AG04450 (cell line): ENCODE data around the gene TRIM59. TPM values are rescaled to one million over a fixed set of nuclear protein-coding genes. Genes with fewer than 3 reads are reported as not detected.

Experiments used
- polyA plus RNA-seq: library from polyadenylated mRNA; depleted of rRNA; stranded (reverse); fragments of >200 nt; gene quantifications from 2 replicates; pipeline ENCODE4 v1.2.3, GENCODE V29; 2011; rRNA removed
- small RNA-seq: library from RNA; depleted of rRNA; stranded (forward); fragments of <200 nt; gene quantifications from one replicate; pipeline ENCODE3, GENCODE V24; 2012; ENCODE audit warnings: low read depth; ENCODE audit not compliant: insufficient read length

TRIM59 gene
- polyA plus RNA-seq, 1 experiment = 15.3 TPM

Small RNA genes within 50 kb of the gene (small RNA-seq; reads per million reads assigned to genes)
- gene MIR15B (34,519 reads per million, percentile 100 among the genes with 10 or more reads in this experiment), gene MIR16-2 (166 reads per million, percentile 90 among the genes with 10 or more reads in this experiment), gene RNU7-136P (not detected)

Other genes with a start within 250 kb of the TRIM59 start
- not detected in 2 replicates for gene C3orf80, start 224.4 kb downstream of the TRIM59 start, polyA plus RNA-seq
- gene IFT80, start 50.6 kb downstream of the TRIM59 start, polyA plus RNA-seq = 29.2 and 43.5 TPM in 2 replicates
- gene SMC4, start 50.1 kb downstream of the TRIM59 start, polyA plus RNA-seq = 23.5 and 42.0 TPM in 2 replicates
- 22.6 and 28.4 TPM in 2 replicates for gene KPNA4, start 115.8 kb upstream of the TRIM59 start, polyA plus RNA-seq
- gene ARL14, start 227.4 kb upstream of the TRIM59 start, polyA plus RNA-seq = 0.09 TPM in 1 of 2 replicates, not detected in the other